ENCODE results near the gene MBTPS1.

The MBTPS1 gene

GRCh38 chr16:84098939-84099338, 17.8 kb downstream of the MBTPS1 start:
- no peak for DNase-seq (ENCODE audit: low read depth in 2 of 2)

GRCh38 chr16:84096447-84097005, 20.2 kb downstream of the MBTPS1 start:
- DNase-seq (ENCODE audit: low read depth in 2 of 2), result no peak

GRCh38 chr16:84095466-84095865, 21.3 kb downstream of the MBTPS1 start:
- DNase-seq (ENCODE audit: low read depth in 2 of 2), result no peak

- DNase-seq (ENCODE audit: low read depth in 2 of 2), result no peak
These were observed 22.9 kb downstream of the MBTPS1 start for GRCh38 chr16:84093879-84094270.

DNA sequence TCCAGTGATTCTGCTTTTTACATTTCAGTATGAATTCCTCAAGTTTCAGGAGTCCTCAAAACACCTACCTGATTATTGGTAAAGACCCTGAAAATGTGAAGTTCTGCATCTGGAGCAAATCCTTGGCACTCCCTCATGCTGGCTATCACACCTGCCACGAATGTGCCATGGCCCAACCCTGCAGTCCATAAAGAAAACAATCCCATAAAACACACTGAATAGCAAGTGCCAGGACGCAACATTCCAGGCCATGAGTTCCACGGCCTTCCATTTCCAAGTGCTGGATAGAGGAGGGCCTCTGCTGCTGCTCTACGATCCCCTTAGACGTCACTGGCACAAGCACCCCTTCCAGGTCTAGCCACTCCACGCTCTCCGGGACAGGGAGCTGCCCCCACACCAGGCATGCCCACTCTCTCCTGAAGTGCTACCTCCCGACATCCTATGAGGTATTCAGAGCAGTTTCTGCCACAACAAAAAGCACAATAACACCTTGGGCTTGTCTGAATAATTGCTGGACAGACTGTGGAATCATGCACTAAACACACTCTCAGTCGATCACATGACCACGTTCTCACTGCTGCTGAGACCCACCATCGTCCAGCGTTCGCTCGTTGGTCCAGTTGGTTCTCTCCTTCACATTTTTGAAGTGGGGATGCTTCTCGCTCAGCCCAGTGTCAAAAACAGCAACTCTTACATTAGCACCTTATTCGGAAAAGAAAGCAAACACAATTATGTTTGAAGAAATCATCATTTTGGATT, 23.4 kb downstream of the MBTPS1 start:
- DNase-seq (ENCODE audit: low read depth in 2 of 2), result no peak

DNA sequence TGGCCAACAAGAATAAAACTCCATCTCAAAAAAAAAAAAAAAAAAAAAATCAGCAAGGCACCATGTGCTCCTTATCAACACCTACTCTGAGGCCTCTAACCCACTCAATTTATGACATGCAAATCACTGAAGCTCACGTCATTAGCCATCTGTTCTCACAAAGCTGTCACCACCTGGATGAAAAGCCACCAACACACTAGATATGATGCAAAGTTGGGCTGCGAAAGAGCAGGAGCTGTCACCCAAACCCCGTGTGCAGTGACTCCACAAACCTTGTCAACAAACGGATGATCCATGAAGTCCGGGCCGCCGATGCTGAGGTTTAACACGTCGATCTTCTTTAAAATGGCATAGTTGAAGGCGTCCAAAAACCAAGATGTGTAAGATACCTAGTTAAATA, 25.3 kb downstream of the MBTPS1 start:
- DNase-seq (ENCODE audit: low read depth in 2 of 2), result no peak

- DNase-seq (ENCODE audit: low read depth in 2 of 2), result no peak
These were observed 26.5 kb downstream of the MBTPS1 start for GRCh38 chr16:84090211-84090610.

GRCh38 chr16:84088695-84089395, 27.9 kb downstream of the MBTPS1 start:
- DNase-seq (ENCODE audit: low read depth in 2 of 2), result no peak

DNA sequence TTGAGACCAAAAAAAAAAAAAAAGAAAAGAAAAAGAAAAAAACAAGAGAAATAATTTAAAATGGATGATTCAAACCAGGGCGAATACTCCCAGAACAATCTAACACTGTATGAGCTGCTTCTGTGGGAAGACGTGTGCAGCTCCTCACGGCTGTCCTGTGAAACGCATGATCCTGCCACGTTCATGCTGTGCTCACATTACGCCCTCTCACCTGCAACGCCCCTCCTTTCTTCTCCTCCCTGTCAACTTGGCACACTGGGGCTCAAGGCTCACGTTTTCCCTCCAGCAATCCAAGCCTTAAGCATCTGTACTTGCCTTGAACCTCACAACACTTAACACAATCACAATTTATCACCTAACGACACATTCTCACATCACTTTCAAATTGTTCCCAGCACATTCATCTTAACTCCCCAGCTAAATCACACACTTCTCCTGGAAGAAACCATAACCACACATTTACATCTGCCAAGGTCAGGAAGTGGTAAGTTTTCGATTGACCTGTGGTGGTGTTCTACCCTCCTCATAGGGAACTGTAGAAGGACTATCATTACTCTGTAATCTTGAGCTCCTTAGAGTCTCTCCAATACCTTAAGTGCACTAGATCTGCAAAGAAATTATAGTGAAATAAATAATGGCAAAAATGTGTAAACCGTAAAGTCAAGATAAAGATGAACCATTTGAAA, 29.1 kb downstream of the MBTPS1 start:
- DNase-seq (ENCODE audit: low read depth in 2 of 2), result no peak

DNA sequence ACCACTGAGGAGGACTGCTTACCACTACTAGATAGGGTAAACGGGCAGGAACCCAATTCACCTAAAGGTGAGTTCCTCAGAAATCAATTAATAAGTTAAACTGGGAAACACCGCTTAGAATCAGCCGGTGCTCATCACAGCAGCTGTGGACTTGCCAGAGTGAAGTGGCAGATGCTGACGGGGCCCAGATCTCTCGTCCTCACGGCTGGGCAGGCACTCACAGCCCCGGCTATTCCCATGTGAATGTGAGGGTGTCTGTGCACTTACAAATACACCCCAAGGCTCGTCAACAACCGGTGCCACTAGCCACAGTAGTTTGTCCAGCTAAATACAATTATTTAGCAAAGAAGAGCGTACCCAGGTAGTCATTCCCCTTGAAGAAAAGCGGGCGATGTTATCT, 29.7 kb downstream of the MBTPS1 start:
- DNase-seq (ENCODE audit: low read depth in 2 of 2), result no peak

DNA sequence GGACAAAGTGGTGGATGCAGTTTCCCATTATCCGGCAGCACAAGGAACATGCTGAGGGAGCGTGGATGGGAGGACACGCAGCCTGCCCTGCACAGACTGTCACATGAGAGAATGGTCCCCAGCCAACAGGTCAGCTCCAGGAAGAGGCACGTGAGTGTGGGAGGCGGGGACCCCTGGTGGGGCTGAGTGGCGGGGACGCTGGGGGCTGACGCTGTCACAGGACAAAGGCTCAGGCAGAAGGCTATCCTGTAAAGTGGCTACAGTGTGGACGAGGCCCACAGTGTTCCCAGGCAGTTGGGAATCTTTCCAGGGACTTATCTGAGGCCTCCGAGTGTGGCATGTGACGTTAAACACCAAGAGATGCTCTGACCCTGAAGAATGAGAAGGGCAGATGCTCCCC, 30.4 kb downstream of the MBTPS1 start:
- no peak for DNase-seq (ENCODE audit: low read depth in 2 of 2)

DNA sequence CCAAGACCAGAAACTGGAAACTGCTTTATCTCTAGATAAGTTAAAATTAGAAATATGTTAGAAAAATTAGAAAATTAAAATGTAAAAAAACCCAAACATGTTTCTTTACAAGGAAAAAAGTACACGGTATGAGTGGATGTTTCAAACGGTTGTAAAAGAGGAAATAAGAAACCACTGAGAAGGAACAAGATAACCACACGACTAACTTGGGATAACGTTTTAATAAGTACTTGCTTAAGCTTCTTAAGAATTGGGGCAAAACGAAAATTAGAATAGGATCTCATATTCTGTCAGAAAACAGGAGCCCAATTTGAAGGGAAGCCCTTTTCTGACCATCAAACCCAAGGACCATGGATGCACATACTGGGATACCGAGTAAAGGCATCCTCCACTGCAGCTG, 31.0 kb downstream of the MBTPS1 start:
- no peak for DNase-seq (ENCODE audit: low read depth in 2 of 2)

DNA sequence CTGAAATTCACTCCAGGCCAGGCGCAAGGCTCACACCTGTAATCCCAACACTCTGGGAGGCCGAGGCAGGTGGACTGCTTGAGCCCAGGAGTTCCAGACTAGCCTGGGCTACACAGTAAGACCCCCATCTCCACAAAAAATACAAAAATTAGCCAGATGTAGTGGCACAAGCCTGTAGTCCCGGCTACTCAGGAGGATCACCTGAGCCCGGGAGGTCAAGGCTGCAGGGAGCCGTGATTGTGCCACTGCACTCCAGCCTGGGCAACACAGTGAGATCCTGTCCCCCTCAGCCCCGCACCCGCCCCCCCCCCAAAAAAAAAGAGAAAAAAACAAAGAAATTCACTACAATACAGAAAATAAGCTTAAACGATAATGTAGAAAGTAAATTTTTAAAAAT, 31.5 kb downstream of the MBTPS1 start:
- DNase-seq (ENCODE audit: low read depth in 2 of 2), result no peak

DNA sequence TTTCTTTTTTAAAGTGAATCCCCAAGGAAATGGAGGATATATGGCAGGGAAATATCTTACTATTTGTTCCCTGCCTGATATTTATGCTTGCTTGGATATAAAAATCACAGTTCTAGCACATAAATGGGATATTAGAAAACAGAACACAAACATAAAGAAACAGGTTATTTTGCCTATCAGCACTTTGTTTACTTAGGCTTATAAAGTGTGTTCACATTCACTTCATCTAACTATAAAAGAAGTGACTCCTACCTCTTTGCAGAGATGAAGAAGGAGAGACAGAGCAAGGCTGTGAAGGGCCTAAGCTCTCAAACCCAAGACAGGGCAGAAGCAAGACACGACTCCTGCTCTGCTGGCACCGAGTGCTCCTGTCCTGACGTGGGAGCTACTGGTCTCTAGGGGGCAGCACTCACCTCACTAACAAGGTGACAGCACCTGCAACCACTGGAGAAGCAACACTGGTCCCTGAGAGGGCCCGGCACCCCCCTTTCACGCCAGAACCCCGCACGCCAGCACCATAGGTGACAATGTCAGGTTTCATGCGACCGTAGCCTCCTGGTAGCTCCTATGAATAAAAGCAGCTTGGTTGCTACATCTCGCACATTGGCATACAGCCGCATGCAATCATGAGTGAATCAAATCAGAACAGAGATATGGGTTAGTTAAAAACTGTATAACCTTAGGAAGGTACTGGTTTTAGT, 32.0 kb downstream of the MBTPS1 start:
- peak; percentile 34 to 44 for DNase-seq (ENCODE audit: low read depth in 2 of 2)

- no peak for DNase-seq (ENCODE audit: low read depth in 2 of 2)
These were observed 33.7 kb downstream of the MBTPS1 start for GRCh38 chr16:84082835-84083569.

DNA sequence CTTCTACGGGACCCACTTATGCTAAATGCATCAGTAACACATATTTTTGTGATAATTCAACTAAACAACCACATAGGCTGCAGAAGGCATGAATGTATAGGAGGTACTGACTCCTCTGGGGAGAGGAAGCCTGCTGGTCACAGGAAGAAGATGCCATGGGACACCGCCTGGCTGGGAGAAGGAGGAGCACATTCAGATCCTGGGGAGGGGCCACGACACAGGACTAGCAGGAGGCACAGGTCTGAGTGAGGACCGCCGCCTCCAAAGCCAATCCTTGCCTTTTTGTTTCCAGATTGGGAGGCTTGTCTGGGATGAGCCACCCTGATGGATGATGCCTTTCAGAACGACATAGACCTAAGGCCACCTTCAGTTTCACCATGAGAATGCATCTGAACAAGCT, 34.6 kb downstream of the MBTPS1 start:
- DNase-seq (ENCODE audit: low read depth in 2 of 2), result no peak

DNA sequence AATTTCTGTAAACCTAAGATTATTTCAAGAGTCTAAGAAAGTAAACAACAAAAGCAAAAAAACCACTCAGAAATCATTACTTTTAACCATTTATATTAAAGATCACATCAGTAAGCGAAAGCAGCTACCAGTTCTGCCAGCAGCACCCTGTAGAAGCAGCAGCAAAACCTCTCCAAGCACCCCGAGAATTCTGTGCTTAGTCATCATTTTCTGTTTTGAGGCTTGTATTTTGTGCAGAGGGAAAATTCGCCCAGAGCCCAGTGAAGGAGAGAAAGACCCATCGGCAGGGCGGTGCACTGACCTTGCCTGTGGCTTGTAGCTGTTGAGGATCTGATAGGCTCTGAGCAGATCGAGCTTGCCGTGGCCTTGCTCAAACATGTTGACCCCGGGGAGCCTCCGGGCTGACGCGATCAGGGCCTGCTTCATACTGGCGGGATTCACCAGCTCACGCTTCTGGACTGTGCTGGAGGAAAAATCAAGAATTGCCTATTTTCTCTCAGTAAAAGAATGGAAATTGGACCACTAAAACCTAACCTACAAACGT, 35.2 kb downstream of the MBTPS1 start:
- DNase-seq (ENCODE audit: low read depth in 2 of 2), result no peak

DNA sequence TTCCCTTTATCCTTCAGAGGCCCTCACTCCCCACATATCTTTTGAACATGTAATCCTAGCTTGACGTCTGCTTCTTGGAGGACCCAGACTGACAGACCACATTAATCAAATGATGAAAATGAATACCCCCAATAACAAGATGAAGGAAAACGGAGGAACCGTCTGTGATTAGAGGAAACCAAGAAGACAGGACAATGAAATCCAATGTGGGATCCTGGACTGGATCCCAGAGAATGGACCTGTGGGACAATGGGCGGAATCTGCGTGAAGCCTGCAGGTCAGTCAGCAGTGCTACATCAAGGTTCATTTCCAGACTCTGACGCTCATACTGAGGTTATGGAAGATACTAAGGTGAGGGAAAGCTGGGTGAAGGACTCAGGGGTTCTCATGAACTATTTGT, 35.9 kb downstream of the MBTPS1 start:
- DNase-seq (ENCODE audit: low read depth in 2 of 2), result no peak

- DNase-seq (ENCODE audit: low read depth in 2 of 2), result no peak
These were observed 36.4 kb downstream of the MBTPS1 start for GRCh38 chr16:84080378-84080777.

DNA sequence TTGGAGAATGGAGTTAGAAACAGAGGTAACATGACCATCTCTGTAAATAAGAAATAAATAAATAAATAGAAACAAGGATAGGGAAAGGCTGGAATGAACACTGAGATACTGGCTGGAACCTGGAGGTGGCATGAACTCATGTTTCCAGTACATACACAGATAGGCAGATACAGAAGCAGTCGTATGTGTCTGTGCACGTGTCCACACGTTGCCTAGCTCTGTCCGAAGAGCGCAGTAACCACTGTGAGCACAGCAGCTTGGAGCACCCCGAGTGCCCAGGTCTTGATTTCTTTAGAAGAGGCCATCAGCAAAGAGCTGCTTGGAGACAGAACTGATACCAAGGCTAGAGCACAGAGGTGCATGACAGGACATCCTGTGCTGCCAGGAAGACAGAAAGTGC, 37.1 kb downstream of the MBTPS1 start:
- no peak for DNase-seq (ENCODE audit: low read depth in 2 of 2)

- DNase-seq (ENCODE audit: low read depth in 2 of 2), result no peak
These were observed 41.4 kb downstream of the MBTPS1 start for GRCh38 chr16:84075376-84075775.
